HepG2 (cell line): ENCODE results near the gene FGFR4. TPM values are rescaled to one million over a fixed set of nuclear protein-coding genes. Genes with fewer than 3 reads are reported as not detected.
A peak's percentile ranks its signal among the peaks of the same experiment; 100 is the strongest.

Experiments used
- ATAC-seq: fragments of 200-7000 bp; cut with Tn5 transposase; 3 replicates; pipeline ENCODE4 v1.9.1; 2020; ENCODE audit warnings: mild to moderate bottlenecking, moderate library complexity
- BruUV-seq: library from RNA; stranded (reverse); fragments of 400-500 nt; replicated peaks from 2 replicates; lab custom pipeline; 2021; lab: Mats Ljungman, UMichigan
- CTCF ChIA-PET: fragments of 300-600 bp; formaldehyde crosslinking; extraction: SDS; loops from one replicate; lab custom pipeline; 2021; ENCODE audit warnings: low total read pairs, inconsistent platforms, low intra/inter-chr PET ratio; lab: Yijun Ruan, JAX
- POLR2A ChIA-PET: fragments of 350-600 bp; sonication (Branson Sonifier 250); formaldehyde crosslinking; loops from one replicate; lab custom pipeline; 2020; ENCODE audit warnings: antibody characterized with exemption, inconsistent platforms; lab: Yijun Ruan, JAX
- DNase-seq: peaks from one replicate; pipeline ENCODE4 v3.0.0-alpha.2; 2015; ENCODE audit warnings: low spot score
- FAIRE-seq: peaks from 3 replicates; lab custom pipeline; 2011; peaks lifted over from hg19 to GRCh38; lab: Jason Lieb, UNC
- H2AFZ ChIP-seq: one replicate; pipeline ENCODE4 v1.6.1; 2011; ENCODE audit warnings: low read length, inconsistent platforms
- H3K27ac ChIP-seq: fragments of 300-600 bp; 3 replicates; pipeline ENCODE4 v1.8.0; 2011; ENCODE audit warnings: mixed run types, mild to moderate bottlenecking, mixed read lengths, low read length, inconsistent platforms; ENCODE audit not compliant: insufficient read depth; ENCODE audit errors: extremely low read length
- H3K27me3 ChIP-seq, 2 experiments: fragments of 200-600 bp in 1 of 2; 2 replicates in 1 of 2; 3 replicates in 1 of 2; pipeline versions ENCODE4 v1.6.0 to v1.8.0; 2011; ENCODE audit warnings: low read length in 2 of 2, mild to moderate bottlenecking in 2 of 2, moderate library complexity in 2 of 2, inconsistent platforms in 1 of 2; ENCODE audit not compliant: insufficient read depth in 2 of 2, control insufficient read depth in 1 of 2
- H3K36me3 ChIP-seq, 2 experiments: fragments of 200-600 bp in 1 of 2; replicated peaks in 1 of 2; 2 replicates in 1 of 2; 3 replicates in 1 of 2; pipeline versions ENCODE4 v1.5.1 to v1.8.0; 2011; ENCODE audit warnings: low read length in 2 of 2, inconsistent platforms in 1 of 2; ENCODE audit not compliant: insufficient read depth in 2 of 2, control insufficient read depth in 1 of 2
- H3K4me1 ChIP-seq: 2 replicates; pipeline ENCODE4 v1.5.1; 2012; ENCODE audit warnings: low read length, inconsistent platforms; ENCODE audit not compliant: insufficient read depth
- H3K4me2 ChIP-seq: 2 replicates; pipeline ENCODE4 v1.6.0; 2011; ENCODE audit warnings: low read depth, low read length, inconsistent platforms
- H3K4me3 ChIP-seq, 3 experiments: fragments of 200-600 bp in 1 of 3; sonication (generic), shearing (Covaris generic) in 1 of 3; replicated peaks in 1 of 3; 2 replicates each; pipeline ENCODE4 v1.5.1; 2011 to 2016; ENCODE audit warnings: low read length in 3 of 3, inconsistent platforms in 2 of 3, low read depth in 2 of 3, mild to moderate bottlenecking in 2 of 3, control low read depth in 1 of 3, mixed read lengths in 1 of 3; ENCODE audit not compliant: insufficient read depth in 1 of 3
- H3K79me2 ChIP-seq: one replicate; pipeline ENCODE4 v1.6.1; 2011; ENCODE audit warnings: low read length, inconsistent platforms; ENCODE audit not compliant: insufficient read depth
- H3K9ac ChIP-seq: 2 replicates; pipeline ENCODE4 v1.6.0; 2011; ENCODE audit warnings: mild to moderate bottlenecking, low read depth, low read length, inconsistent platforms; ENCODE audit not compliant: insufficient read depth
- H3K9me3 ChIP-seq: 2 replicates; pipeline ENCODE4 v1.5.1; 2012; ENCODE audit warnings: mild to moderate bottlenecking, low read length
- H4K20me1 ChIP-seq: 2 replicates; pipeline ENCODE4 v1.6.0; 2011; ENCODE audit warnings: inconsistent platforms, mild to moderate bottlenecking, low read length, moderate library complexity; ENCODE audit not compliant: insufficient read depth
- ELF3 ChIP-seq: IDR thresholded peaks from 2 replicates; pipeline ENCODE4 v1.6.1; 2016; ENCODE audit warnings: missing genetic modification reagents, missing compliant biosample characterization
- FOSL2 ChIP-seq: sonication (generic); formaldehyde crosslinking; IDR thresholded peaks from 2 replicates; pipeline ENCODE4 v1.4.0; 2020; ENCODE audit warnings: missing genetic modification reagents
- JARID2 ChIP-seq: sonication (generic); formaldehyde crosslinking; IDR thresholded peaks from 2 replicates; pipeline ENCODE4 v1.8.1; 2023; ENCODE audit warnings: missing genetic modification reagents, inconsistent platforms; ENCODE audit not compliant: insufficient replicate concordance
- SAP130 ChIP-seq: IDR thresholded peaks from 2 replicates; pipeline ENCODE4 v1.6.1; 2016; ENCODE audit warnings: low read depth
- SOX6 ChIP-seq, 2 experiments: fragments of 450-650 bp in 1 of 2; sonication (generic) in 1 of 2; formaldehyde crosslinking in 1 of 2; IDR thresholded peaks; 2 replicates each; pipeline versions ENCODE4 v1.4.0 to v1.6.1; 2017 to 2020; ENCODE audit warnings: antibody characterized with exemption in 1 of 2, mild to moderate bottlenecking in 1 of 2, missing genetic modification reagents in 1 of 2
- ZKSCAN8 ChIP-seq: IDR thresholded peaks from 2 replicates; pipeline ENCODE4 v1.6.1; 2016; ENCODE audit warnings: borderline replicate concordance, missing genetic modification reagents, missing compliant biosample characterization
- ZMYM2 ChIP-seq: sonication (generic); formaldehyde crosslinking; IDR thresholded peaks from 2 replicates; pipeline ENCODE4 v1.8.0; 2022; ENCODE audit warnings: mild to moderate bottlenecking, missing genetic modification reagents
- ZNF33B ChIP-seq: sonication (generic); formaldehyde crosslinking; IDR thresholded peaks from 2 replicates; pipeline ENCODE4 v1.5.1; 2020; ENCODE audit warnings: mild to moderate bottlenecking, missing genetic modification reagents
- ZNF34 ChIP-seq: sonication (generic); formaldehyde crosslinking; IDR thresholded peaks from 2 replicates; pipeline ENCODE4 v1.4.0; 2020; ENCODE audit warnings: mild to moderate bottlenecking, missing genetic modification reagents, borderline replicate concordance
- ZNF451 ChIP-seq: sonication (generic); formaldehyde crosslinking; IDR thresholded peaks from 2 replicates; pipeline ENCODE4 v1.5.0; 2020; ENCODE audit warnings: mild to moderate bottlenecking, missing genetic modification reagents
- ZNF546 ChIP-seq: sonication (generic); formaldehyde crosslinking; conservative IDR thresholded peaks from 2 replicates; pipeline ENCODE4 v1.8.1; 2023; ENCODE audit warnings: mild to moderate bottlenecking, missing genetic modification reagents
- ZNF746 ChIP-seq: sonication (generic); formaldehyde crosslinking; IDR thresholded peaks from 2 replicates; pipeline ENCODE4 v1.8.0; 2022; ENCODE audit warnings: mild to moderate bottlenecking, missing genetic modification reagents
- ZSCAN21 ChIP-seq: sonication (generic); formaldehyde crosslinking; IDR thresholded peaks from 2 replicates; pipeline ENCODE4 v1.8.0; 2022; ENCODE audit warnings: mild to moderate bottlenecking, missing genetic modification reagents, moderate library complexity, borderline replicate concordance
- WGBS: methylation state at CpG from one replicate; pipeline ENCODE4 v1.1.6; 2017; ENCODE audit warnings: low lambda C conversion rate; 5-methylcytosine and 5-hydroxymethylcytosine counted together
- in situ Hi-C: cut with HindIII; loops from 2 replicates; pipeline ENCODE4 v1.10.0; 2017; ENCODE audit warnings: low pct_unique_long_range_greater_than_20kb; ENCODE audit not compliant: extremely low pct_ligation_motif_present
- intact Hi-C: fragments of 100-400 bp; cut with micrococcal nuclease; formaldehyde crosslinking; loops from one replicate; pipeline ENCODE4 v1.10.0; 2022; ENCODE audit not compliant: unreplicated experiment
- polyA plus RNA-seq, 8 experiments: library from polyadenylated mRNA; depleted of rRNA in 3 of 8; stranded (reverse) in 7 of 8; unstranded in 1 of 8; fragments of >200 nt; fragmentation: Illumina TruSeq in 4 of 8; extraction: Trizol in 4 of 8; gene quantifications; 2 replicates each; pipeline versions ENCODE4 v1.2.1 to v1.2.3, GENCODE V29; 2011 to 2016; ENCODE audit warnings: low read depth in 4 of 8, missing spikeins in 1 of 8, mixed read lengths in 1 of 8; ENCODE audit not compliant: insufficient read depth in 1 of 8
- total RNA-seq, 5 experiments: library from RNA; depleted of rRNA; stranded (reverse); fragments of >200 nt; fragmentation: Illumina TruSeq; extraction: Trizol; gene quantifications; 2 replicates each; pipeline ENCODE4 v1.2.3, GENCODE V29; 2016; ENCODE audit warnings: low read depth in 1 of 5
- TF ChIP-seq, protein P1 (sequence below): sonication (generic); formaldehyde crosslinking; IDR thresholded peaks from 2 replicates; pipeline ENCODE4 v1.4.0; 2020; ENCODE audit warnings: missing genetic modification reagents
- TF ChIP-seq, protein P2 (sequence below): sonication (generic); formaldehyde crosslinking; IDR thresholded peaks from 2 replicates; pipeline ENCODE4 v1.8.1; 2023; ENCODE audit warnings: missing genetic modification reagents, mild to moderate bottlenecking, borderline replicate concordance
- TF ChIP-seq, protein P3 (sequence below): sonication (generic); formaldehyde crosslinking; IDR thresholded peaks from 2 replicates; pipeline ENCODE4; 2020; ENCODE audit warnings: missing genetic modification reagents, mild to moderate bottlenecking, borderline replicate concordance

Gene FGFR4
- total and polyA plus RNA-seq, 2 of the 13 experiments (the other 11 are each of a cell fraction or from before 2014, with no cell fraction given), result 129 to 219 TPM

DNA sequence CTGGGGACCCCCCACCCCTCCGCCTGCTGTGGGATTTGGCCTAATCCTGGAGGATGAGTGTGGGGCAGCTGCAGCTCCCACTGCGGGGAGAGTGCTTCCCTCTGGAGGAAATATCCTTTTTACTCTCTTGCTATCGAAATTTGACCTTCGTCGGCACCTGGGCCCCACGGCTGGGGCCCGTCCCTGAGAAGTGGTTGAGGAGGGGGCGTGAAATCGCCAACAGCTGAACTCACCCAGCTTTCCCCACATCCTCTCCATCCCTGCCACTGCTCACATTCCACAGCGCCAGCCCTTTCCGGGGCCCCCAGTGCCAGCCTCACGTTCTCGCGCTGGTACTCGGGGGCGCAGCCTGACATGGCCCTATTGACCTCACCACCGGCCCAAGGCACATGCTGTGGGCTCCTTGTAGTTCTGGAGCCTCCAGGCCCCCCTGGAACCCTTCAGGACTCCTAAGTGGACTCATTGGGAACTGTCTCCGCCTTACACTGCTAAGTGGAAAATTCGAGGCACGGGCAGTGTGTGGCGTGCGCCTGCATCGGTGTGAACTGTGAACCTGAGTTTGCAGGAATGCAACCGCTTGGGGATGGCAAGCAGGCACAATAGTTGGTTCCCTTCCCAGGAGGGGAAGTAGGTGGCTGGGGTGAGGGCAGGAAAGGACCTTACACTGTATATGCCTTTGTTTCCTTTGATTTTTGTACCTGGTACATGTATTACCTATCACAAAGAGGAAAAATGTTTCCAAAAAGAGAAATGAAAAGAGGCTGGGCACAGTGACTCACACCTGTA lies 19.2 kb downstream of the FGFR4 start:
- intact Hi-C loops, result no loop called here
- ATAC-seq, result peak; percentile 58
- 11% methylated on average over 11 of the region's 24 CpGs for WGBS
- Histone ChIP-seq H3K36me3 (no peaks in the 10 kb centered on the region), H3K4me3 (peak overlapping the region; percentile 18 to 62 (median 18); a peak in 5 of 6 replicates), H3K4me1 (peaks cover 87% of the 10 kb centered on the region), H3K27ac (peak overlapping the region; percentile 77), H3K79me2 (no peaks in the 10 kb centered on the region), H3K9me3 (no peaks in the 10 kb centered on the region), H3K9ac (peak overlapping the region; percentile 46), H3K27me3 (no peaks in the 10 kb centered on the region), H3K4me2 (peak overlapping the region; percentile 71), H4K20me1 (no peaks in the 10 kb centered on the region), H2AFZ (peak overlapping the region; percentile 77)
- DNase-seq, result peak; percentile 65
- peak; percentile 34 for FAIRE-seq
- in situ Hi-C loops, result loop anchor here (25.0 kb wide), 1 partner anchor 356 kb away; the partner anchor contains the start of gene DBN1
- ChIA-PET POLR2A (interaction anchor here (1.5 to 13.2 kb wide), 3 partner anchors 9 to 18 kb away, joined by 4 to 293 read pairs (median 7); partner anchors contain the start of gene FGFR4), CTCF (no interaction called here)
- no TSS peak for BruUV-seq
- TF ChIP-seq SOX6 (IDR thresholded peaks at IDR 0.05), result no peak
- peak; percentile 66 for TF ChIP-seq SOX6 (CRISPR knock-in tag; IDR thresholded peaks at IDR 0.05)
- peak; percentile 60; the same call in 1 of the 2 replicates for TF ChIP-seq ZNF451
- peak; percentile 61; the same call in 1 of the 2 replicates for TF ChIP-seq ZNF33B
- TF ChIP-seq ELF3 (CRISPR knock-in tag), result 0 out of 2 replicates have a peak, but pooled peaks have one; percentile 42
- no peak for TF ChIP-seq ZNF546 (CRISPR knock-in tag)
- TF ChIP-seq, protein P1, sequence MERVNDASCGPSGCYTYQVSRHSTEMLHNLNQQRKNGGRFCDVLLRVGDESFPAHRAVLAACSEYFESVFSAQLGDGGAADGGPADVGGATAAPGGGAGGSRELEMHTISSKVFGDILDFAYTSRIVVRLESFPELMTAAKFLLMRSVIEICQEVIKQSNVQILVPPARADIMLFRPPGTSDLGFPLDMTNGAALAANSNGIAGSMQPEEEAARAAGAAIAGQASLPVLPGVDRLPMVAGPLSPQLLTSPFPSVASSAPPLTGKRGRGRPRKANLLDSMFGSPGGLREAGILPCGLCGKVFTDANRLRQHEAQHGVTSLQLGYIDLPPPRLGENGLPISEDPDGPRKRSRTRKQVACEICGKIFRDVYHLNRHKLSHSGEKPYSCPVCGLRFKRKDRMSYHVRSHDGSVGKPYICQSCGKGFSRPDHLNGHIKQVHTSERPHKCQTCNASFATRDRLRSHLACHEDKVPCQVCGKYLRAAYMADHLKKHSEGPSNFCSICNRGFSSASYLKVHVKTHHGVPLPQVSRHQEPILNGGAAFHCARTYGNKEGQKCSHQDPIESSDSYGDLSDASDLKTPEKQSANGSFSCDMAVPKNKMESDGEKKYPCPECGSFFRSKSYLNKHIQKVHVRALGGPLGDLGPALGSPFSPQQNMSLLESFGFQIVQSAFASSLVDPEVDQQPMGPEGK, result peak; percentile 68; the same call in 1 of the 2 replicates
- TF ChIP-seq, protein P2, sequence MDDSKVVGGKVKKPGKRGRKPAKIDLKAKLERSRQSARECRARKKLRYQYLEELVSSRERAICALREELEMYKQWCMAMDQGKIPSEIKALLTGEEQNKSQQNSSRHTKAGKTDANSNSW (CRISPR knock-in tag), result no peak
- no peak for TF ChIP-seq JARID2
- peak; percentile 69 for TF ChIP-seq SAP130 (CRISPR knock-in tag)
- TF ChIP-seq ZKSCAN8 (CRISPR knock-in tag), result 0 out of 2 replicates have a peak, but pooled peaks have one; percentile 43
- TF ChIP-seq, protein P3, sequence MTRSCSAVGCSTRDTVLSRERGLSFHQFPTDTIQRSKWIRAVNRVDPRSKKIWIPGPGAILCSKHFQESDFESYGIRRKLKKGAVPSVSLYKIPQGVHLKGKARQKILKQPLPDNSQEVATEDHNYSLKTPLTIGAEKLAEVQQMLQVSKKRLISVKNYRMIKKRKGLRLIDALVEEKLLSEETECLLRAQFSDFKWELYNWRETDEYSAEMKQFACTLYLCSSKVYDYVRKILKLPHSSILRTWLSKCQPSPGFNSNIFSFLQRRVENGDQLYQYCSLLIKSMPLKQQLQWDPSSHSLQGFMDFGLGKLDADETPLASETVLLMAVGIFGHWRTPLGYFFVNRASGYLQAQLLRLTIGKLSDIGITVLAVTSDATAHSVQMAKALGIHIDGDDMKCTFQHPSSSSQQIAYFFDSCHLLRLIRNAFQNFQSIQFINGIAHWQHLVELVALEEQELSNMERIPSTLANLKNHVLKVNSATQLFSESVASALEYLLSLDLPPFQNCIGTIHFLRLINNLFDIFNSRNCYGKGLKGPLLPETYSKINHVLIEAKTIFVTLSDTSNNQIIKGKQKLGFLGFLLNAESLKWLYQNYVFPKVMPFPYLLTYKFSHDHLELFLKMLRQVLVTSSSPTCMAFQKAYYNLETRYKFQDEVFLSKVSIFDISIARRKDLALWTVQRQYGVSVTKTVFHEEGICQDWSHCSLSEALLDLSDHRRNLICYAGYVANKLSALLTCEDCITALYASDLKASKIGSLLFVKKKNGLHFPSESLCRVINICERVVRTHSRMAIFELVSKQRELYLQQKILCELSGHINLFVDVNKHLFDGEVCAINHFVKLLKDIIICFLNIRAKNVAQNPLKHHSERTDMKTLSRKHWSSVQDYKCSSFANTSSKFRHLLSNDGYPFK (CRISPR knock-in tag), result 0 out of 2 replicates have a peak, but pooled peaks have one; percentile 27
- no peak for TF ChIP-seq ZNF34
- peak; percentile 61; the same call in 1 of the 2 replicates for TF ChIP-seq ZNF746 (CRISPR knock-in tag)
- peak; percentile 25; the same call in 1 of the 2 replicates for TF ChIP-seq FOSL2
- TF ChIP-seq ZMYM2 (CRISPR knock-in tag), result peak; percentile 88
- peak; percentile 43; the same call in 1 of the 2 replicates for TF ChIP-seq ZSCAN21 (CRISPR knock-in tag)
